GM12875 (cell line): ENCODE measurements around the gene AGAP3.

Experiments used
- H3K4me3 ChIP-seq: one replicate; pipeline ENCODE4 v1.5.1; 2011; ENCODE audit warnings: low read depth, low read length, control low read depth
- CTCF ChIP-seq: IDR thresholded peaks from 2 replicates; pipeline ENCODE4 v1.5.1; 2011; ENCODE audit warnings: low read depth, mild to moderate bottlenecking, control low read depth, inconsistent platforms, low read length, moderate library complexity, borderline replicate concordance; ENCODE audit not compliant: insufficient read depth

AGAP3 gene

DNA sequence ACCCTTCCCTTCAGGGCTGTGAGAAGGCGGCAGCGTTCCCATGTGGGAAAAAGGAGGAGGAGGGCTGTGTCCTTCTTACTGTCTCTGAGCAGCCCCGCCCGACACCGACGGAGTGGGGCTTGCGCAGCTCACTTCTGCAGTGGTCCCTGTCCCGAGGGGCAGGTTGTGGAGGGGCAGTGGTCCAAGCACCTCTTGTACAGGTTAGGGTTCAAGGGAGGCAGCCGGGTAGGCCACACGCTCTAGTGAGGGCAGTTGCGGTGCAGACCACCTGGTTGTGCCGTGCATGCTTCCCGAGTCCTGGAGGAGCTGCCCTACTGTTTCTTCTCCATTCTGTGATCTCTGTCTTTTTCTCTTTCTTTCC, 32.8 kb downstream of the AGAP3 start:
- no peak for TF ChIP-seq CTCF
- no peak overlapping the region for H3K4me3 ChIP-seq

GRCh38 chr7:151119902-151120301, 33.6 kb downstream of the AGAP3 start:
- no peak for TF ChIP-seq CTCF

GRCh38 chr7:151120896-151121295, 34.6 kb downstream of the AGAP3 start:
- H3K4me3 ChIP-seq: no peak overlapping the region
- TF ChIP-seq CTCF: no peak

More at GRCh38 chr7:151119902-151120301, 33.6 kb downstream of the AGAP3 start:
- H3K4me3 ChIP-seq: no peak overlapping the region

- TF ChIP-seq CTCF: no peak
- H3K4me3 ChIP-seq: no peak overlapping the region
Measured at GRCh38 chr7:151121380-151122170, 35.3 kb downstream of the AGAP3 start.

- TF ChIP-seq CTCF: no peak
- H3K4me3 ChIP-seq: no peak overlapping the region
Measured at GRCh38 chr7:151122276-151122675, 36.0 kb downstream of the AGAP3 start.

GRCh38 chr7:151122796-151123157, 36.5 kb downstream of the AGAP3 start:
- TF ChIP-seq CTCF: no peak
- no peak overlapping the region for H3K4me3 ChIP-seq

- H3K4me3 ChIP-seq: no peak overlapping the region
- TF ChIP-seq CTCF: no peak
Measured at GRCh38 chr7:151123158-151123821, 37.0 kb downstream of the AGAP3 start.
